Fibroblast of skin of left quadriceps (primary cell): ENCODE results near the gene MROH7.

Experiments
- DNase-seq, 2 experiments: peaks; one replicate each; pipeline ENCODE4 v3.0.0-alpha.2; 2013; ENCODE audit warnings: low read depth in 2 of 2

MROH7 gene

GRCh38 chr1:54651608-54652007 lies 10.0 kb downstream of the MROH7 start:
- no peak for DNase-seq

GRCh38 chr1:54652168-54652567 lies 10.6 kb downstream of the MROH7 start:
- DNase-seq: no peak

- no peak for DNase-seq
Observed at GRCh38 chr1:54653036-54653435, 11.4 kb downstream of the MROH7 start.

GRCh38 chr1:54658164-54658913 lies 16.8 kb downstream of the MROH7 start:
- DNase-seq: no peak

GRCh38 chr1:54663725-54664124 lies 22.1 kb downstream of the MROH7 start:
- no peak for DNase-seq

GRCh38 chr1:54664364-54664763 lies 22.8 kb downstream of the MROH7 start:
- DNase-seq: no peak

- no peak for DNase-seq
Observed at GRCh38 chr1:54665852-54666251, 24.3 kb downstream of the MROH7 start.

GRCh38 chr1:54666333-54666732 lies 24.7 kb downstream of the MROH7 start:
- no peak for DNase-seq

- DNase-seq: no peak
Observed at GRCh38 chr1:54667797-54668196, 26.2 kb downstream of the MROH7 start.

- no peak for DNase-seq
Observed at GRCh38 chr1:54668567-54668966, 27.0 kb downstream of the MROH7 start.

- DNase-seq: peak; percentile 5 to 7
Observed at GRCh38 chr1:54671985-54672608, 30.5 kb downstream of the MROH7 start.

GRCh38 chr1:54678776-54679643 lies 37.4 kb downstream of the MROH7 start:
- no peak for DNase-seq

GRCh38 chr1:54679706-54680105 lies 38.1 kb downstream of the MROH7 start:
- DNase-seq: no peak

GRCh38 chr1:54680387-54680786 lies 38.8 kb downstream of the MROH7 start:
- no peak for DNase-seq

- no peak for DNase-seq
Observed at GRCh38 chr1:54681358-54681757, 39.8 kb downstream of the MROH7 start.

- DNase-seq: no peak
Observed at GRCh38 chr1:54683453-54683852, 41.9 kb downstream of the MROH7 start.

- no peak for DNase-seq
Observed at GRCh38 chr1:54685335-54685905, 43.8 kb downstream of the MROH7 start.

- DNase-seq: no peak
Observed at GRCh38 chr1:54686155-54686554, 44.6 kb downstream of the MROH7 start.

GRCh38 chr1:54694771-54695170 lies 53.2 kb downstream of the MROH7 start:
- DNase-seq: no peak

GRCh38 chr1:54695221-54695620 lies 53.6 kb downstream of the MROH7 start:
- no peak for DNase-seq

- no peak for DNase-seq
Observed at GRCh38 chr1:54695764-54696163, 54.2 kb downstream of the MROH7 start.

GRCh38 chr1:54696262-54696661 lies 54.7 kb downstream of the MROH7 start:
- DNase-seq: no peak
